ENCODE data around the gene COA4.
A peak's percentile ranks its signal among the peaks of the same experiment; 100 is the strongest.
"Not testable (repeated sequence)": the region's sequence is repeated elsewhere in the genome, so short reads cannot be mapped to it uniquely, and the experiment has no call there.

The COA4 gene

DNA sequence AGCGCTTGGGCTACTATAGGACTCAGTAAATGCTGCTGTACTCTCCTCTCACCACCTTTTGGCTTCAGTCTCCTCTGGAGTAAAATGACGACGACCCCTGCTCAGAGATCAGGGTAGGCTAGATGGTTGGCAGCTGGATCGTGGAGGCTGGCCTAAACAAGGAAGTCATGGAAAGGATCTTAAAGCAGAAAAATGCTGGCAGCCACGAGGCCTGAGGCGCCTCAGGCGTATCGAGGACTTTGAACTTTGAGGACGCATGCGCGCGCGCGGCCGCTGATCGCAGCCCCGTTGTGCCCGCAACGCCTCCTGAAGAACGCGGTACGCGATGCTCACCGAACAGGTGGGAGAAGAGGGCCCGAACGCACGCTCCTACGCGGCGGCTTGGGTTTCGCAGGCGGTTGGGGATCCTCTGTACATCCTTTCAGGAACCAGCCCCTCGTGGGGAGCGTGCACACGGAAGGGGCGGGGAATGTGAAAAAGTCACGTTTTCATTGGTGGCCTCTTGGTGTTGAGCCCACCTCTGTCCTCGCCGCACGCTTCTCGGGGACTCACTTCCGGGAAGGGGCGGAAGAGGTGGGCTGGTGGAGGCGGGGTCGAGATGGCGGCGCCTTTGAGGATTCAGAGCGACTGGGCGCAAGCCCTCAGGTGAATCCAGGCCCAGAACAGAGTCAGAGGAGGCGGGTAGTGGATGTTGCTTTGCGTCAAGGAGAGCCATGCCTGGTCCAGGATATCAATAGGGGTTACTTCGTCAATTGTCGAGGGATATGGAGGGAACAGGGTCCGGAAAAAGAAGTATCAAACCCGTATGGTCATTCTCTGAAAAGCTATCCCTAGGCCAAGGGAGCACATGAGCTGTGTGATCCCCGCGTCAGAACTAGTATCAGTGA is at the start of gene COA4, which contains the start of gene PAAF1:
TSS of gene COA4 (minus strand) at position 423 of the 887 bp plus-strand sequence. CDS start 3,468 bp downstream, outside the sequence.
TSS of gene PAAF1 (plus strand) at position 576 of the 887 bp plus-strand sequence. CDS start at position 599, 23 bp downstream.
- DNase-seq (ENCODE audit: low read depth): peak; percentile 99

- no peak for DNase-seq (ENCODE audit: low read depth)
These were observed 44.5 kb upstream of the COA4 start for GRCh38 chr11:73921180-73921579.

- DNase-seq (ENCODE audit: low read depth): no peak
These were observed 39.8 kb upstream of the COA4 start for GRCh38 chr11:73916435-73916834.

DNA sequence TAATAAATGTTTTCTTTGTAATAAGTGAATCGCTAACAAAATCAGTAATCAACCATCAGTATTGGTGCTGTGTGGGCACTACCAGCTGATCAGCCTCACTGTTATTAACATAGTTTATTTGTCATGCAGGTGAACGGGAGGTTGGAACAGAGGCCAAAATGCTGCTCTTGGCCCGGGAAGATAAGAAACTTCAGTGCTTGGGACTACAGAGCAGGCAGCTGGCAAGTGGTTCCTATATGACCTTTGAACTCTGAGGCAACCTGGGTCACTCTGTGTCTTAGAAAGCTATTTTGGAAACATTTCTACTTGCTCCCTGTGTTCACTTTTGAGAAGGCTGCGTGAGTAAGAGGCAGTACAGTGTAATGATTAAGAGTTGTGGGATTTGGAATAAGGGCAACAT is 37.6 kb upstream of the COA4 start:
- DNase-seq (ENCODE audit: low read depth): no peak

GRCh38 chr11:73913472-73913871 is 36.8 kb upstream of the COA4 start:
- DNase-seq (ENCODE audit: low read depth): no peak

- no peak for DNase-seq (ENCODE audit: low read depth)
These were observed 35.4 kb upstream of the COA4 start for GRCh38 chr11:73912026-73912425.

GRCh38 chr11:73907191-73907590 is 30.5 kb upstream of the COA4 start:
- DNase-seq (ENCODE audit: low read depth): no peak

DNA sequence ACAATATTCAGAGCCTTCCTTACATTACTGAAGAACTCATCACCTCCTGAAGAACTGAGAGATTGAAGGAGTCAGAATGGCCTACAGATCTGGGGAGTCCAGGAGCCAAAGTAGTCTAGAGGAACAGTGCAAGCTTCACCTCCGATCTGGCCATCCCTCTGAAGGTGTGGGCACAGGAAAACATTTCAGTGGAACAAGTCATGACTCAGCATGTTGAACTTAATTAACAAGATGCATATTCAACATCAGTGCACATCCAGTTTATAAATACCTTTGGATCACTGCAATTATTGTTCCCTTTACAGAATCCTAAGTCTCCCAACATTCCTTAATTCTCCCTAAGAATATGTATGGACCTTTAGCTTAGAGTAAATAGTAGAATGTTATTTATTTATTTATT is 25.7 kb upstream of the COA4 start:
- no peak for DNase-seq (ENCODE audit: low read depth)

- DNase-seq (ENCODE audit: low read depth): no peak
These were observed 18.2 kb upstream of the COA4 start for GRCh38 chr11:73894725-73895335.

GRCh38 chr11:73893041-73893440 is 16.4 kb upstream of the COA4 start:
- DNase-seq (ENCODE audit: low read depth): no peak

GRCh38 chr11:73889536-73889935 is 12.9 kb upstream of the COA4 start:
- no peak for DNase-seq (ENCODE audit: low read depth)

DNA sequence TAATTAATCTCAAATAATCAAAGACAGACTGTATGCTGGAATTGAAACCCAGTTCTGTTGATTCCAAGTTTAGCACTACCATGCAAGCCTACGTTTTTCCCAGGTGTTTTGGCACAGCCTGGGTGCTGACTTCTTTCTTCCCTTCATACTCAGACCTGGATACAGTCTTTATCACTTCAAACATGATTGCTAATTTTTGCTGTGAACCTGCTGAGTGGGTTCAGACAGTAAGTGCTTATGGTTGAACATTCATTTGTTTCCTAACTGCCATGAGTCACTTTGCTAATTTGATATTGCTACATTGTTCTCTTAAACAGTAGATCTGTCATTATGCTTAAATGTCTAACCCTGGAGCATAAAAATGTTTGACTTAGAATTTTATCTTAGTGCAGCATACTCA is 12.4 kb upstream of the COA4 start:
- DNase-seq (ENCODE audit: low read depth): no peak

GRCh38 chr11:73888244-73888643 is 11.6 kb upstream of the COA4 start:
- DNase-seq (ENCODE audit: low read depth): no peak

- no peak for DNase-seq (ENCODE audit: low read depth)
These were observed 7.2 kb upstream of the COA4 start for GRCh38 chr11:73883856-73884255.

DNA sequence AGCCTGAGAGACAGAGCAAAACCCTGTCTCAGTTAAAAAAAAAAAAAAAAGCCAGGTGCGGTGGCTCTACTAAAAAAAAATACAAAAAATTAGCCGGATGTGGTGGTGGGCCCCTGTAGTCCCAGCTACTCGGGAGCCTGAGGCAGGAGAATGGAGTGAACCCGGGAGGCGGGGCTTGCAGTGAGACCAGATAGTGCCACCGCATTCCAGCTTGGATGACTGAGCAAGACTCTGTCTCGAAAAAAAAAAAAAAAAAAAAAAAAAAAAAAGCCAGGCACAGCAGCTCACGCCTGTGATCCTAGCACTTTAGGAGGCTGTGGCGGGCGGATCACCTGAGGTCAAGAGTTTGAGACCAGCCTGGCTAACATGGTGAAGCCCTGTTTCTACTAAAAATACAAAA is 3.8 kb upstream of the COA4 start:
- not testable (repeated sequence) for DNase-seq (ENCODE audit: low read depth)

DNA sequence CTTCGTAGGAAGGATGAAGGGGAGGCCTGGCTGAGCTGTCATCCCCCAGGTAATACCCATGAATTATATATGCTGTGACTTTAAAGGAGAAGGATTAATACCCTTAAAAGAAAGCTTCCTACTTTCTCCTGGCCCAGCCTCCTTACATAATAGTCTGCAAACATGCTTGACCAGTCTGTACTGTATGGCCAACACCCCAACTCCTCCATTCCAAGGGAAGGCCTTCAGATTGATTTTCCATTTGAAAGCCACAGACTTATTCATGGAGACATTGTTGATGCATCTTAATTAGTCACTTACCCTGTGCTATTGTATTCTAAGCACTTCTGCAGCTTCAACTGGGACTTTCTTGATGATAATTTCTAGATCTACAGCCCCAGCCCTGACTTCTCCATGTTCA is 2.1 kb upstream of the COA4 start:
- no peak for DNase-seq (ENCODE audit: low read depth)

DNA sequence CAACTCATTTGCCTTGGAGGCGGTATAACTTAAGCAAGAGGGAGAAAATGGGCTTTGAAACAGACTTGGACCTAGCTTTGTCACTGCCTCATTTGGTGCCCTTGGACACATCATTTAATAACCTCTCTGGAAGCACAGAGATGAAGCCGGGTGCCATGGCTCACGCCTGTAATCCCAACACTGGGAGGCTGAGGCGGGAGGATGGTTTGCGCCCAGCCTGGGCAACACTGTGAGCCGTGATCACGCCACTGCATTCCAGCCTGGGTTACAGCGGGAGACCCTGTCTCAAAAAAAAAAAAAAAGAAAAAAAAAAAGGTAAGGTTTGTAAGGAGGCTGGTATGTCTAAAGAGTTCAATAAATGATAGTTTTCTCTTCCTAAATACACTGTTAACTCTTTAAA is 806 bp downstream of the COA4 start:
- no peak for DNase-seq (ENCODE audit: low read depth)

DNA sequence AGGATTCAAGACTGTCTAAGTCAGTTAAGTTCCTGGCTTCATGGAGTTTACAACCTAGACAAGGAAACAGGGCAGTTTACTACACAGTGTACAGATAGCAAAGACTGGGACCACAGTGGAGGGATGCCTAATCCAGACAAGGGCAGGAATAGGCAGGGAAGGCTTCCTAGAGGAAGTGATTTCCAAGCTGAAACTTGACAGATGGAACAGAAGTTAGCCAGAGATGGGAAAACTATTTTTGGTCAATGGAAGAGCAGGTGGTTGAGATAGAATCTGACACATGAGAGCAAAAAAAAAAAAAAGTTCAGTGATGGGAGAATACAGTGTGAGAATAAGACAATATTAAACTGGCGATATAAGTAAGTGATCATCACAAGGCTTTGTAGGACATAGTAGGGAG is 1.3 kb downstream of the COA4 start:
- peak; percentile 29 for DNase-seq (ENCODE audit: low read depth)

DNA sequence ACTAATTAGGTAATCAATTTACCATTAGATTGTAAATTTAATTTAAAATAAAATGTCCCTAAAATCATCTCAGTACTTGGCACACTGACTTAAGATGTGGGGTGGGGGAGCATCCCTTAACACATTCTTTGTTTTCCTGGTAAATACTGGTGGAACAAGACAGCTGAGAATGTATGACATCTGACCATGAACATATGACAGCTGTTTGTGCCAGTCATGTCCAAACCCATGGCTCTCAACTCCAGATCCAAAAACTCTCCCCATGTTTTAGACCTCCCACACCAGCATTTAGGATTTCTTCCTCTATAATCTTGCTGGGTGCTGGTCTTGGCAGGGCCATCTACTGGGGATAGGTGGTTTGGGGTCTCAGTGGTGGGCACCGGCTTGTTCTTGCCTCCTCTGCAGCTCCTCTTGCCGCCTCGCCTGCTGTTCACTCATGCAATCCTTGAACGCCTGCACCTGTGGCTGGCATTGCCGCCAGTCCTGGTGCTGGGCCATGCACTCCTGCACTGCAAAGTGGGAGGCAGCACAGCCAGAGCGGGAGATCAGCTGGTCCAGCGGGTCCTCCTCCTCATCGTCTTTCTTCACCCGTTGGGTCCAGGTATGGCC is 3.8 kb downstream of the COA4 start:
- no peak for DNase-seq (ENCODE audit: low read depth)

GRCh38 chr11:73870261-73870660 is 6.4 kb downstream of the COA4 start:
- DNase-seq (ENCODE audit: low read depth): no peak

DNA sequence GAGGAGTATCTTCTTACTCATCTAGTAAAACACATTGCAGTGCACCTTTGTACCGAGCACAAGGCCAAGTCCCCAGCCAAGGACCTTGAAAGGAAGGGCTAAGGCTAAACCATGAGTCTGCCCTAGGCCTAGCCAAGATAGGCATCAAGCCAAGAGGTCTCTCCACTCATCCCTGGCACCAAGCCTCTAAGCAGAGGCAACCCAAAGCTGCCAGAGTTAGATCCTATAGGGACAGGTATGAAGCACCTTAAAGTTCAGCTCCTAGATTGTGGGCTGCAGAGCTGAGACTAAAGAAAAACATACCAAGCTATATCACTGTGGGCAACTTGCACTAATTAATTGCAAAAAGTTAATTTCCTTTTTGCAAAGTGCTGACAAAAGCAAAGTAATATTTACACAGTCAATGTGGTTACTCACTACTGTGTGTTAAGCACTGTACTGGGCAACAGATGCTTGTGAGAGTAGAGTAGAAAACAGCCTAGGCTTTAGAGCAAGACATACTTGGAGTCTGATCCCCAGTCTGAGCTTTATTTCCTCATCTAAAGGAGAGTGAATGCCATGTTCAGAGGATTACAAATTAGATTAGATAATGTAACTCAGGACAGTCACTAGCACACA is 7.2 kb downstream of the COA4 start:
- no peak for DNase-seq (ENCODE audit: low read depth)

GRCh38 chr11:73866586-73866996 is 10.1 kb downstream of the COA4 start:
- DNase-seq (ENCODE audit: low read depth): no peak
